Hepatocyte (in vitro differentiated cells): ENCODE data around the gene HOXA5. TPM values are rescaled to one million over a fixed set of nuclear protein-coding genes. Genes with fewer than 3 reads are reported as not detected.

ENCODE experiments used
- DNase-seq: peaks from one replicate; pipeline ENCODE4 v3.0.0-alpha.2; 2016; ENCODE audit warnings: low spot score
- H2AFZ ChIP-seq: fragments of 200-600 bp; sonication (generic); 2 replicates; pipeline ENCODE4 v1.6.0; 2016; ENCODE audit warnings: antibody characterized with exemption, mild to moderate bottlenecking
- H3K27ac ChIP-seq: fragments of 200-600 bp; sonication (generic); 2 replicates; pipeline ENCODE4 v1.5.1; 2016; ENCODE audit warnings: mild to moderate bottlenecking
- H3K27me3 ChIP-seq: fragments of 200-600 bp; sonication (generic); 2 replicates; pipeline ENCODE4 v1.6.1; 2016
- H3K36me3 ChIP-seq: fragments of 200-600 bp; sonication (generic); replicated peaks from 2 replicates; pipeline ENCODE4 v1.5.1; 2016; ENCODE audit warnings: low read depth; ENCODE audit not compliant: insufficient read depth
- H3K4me1 ChIP-seq: fragments of 200-600 bp; sonication (generic); 2 replicates; pipeline ENCODE4 v1.5.1; 2016; ENCODE audit warnings: mild to moderate bottlenecking, moderate library complexity; ENCODE audit not compliant: insufficient read depth
- H3K4me2 ChIP-seq: fragments of 200-600 bp; sonication (generic); 2 replicates; pipeline ENCODE4 v1.6.0; 2016
- H3K4me3 ChIP-seq: fragments of 200-600 bp; sonication (generic); 2 replicates; pipeline ENCODE4 v1.5.1; 2016; ENCODE audit warnings: mild to moderate bottlenecking
- H3K79me2 ChIP-seq: fragments of 200-600 bp; sonication (generic); 2 replicates; pipeline ENCODE4 v1.6.0; 2017; ENCODE audit warnings: mild to moderate bottlenecking
- H3K9me2 ChIP-seq: fragments of 200-600 bp; sonication (generic); replicated peaks from 2 replicates; pipeline ENCODE4 v1.6.0; 2017; ENCODE audit warnings: mild to moderate bottlenecking; ENCODE audit not compliant: insufficient read depth
- H3K9me3 ChIP-seq: fragments of 200-600 bp; sonication (generic); 2 replicates; pipeline ENCODE4 v1.5.1; 2016; ENCODE audit warnings: low read depth, mild to moderate bottlenecking
- H4K20me1 ChIP-seq: fragments of 200-600 bp; sonication (generic); 2 replicates; pipeline ENCODE4 v1.6.0; 2016; ENCODE audit warnings: mild to moderate bottlenecking; ENCODE audit not compliant: insufficient read depth, poor library complexity, severe bottlenecking
- CTCF ChIP-seq: fragments of 200-600 bp; sonication (generic); IDR thresholded peaks from 2 replicates; pipeline ENCODE4 v1.5.1; 2016; ENCODE audit warnings: antibody characterized with exemption, mild to moderate bottlenecking; ENCODE audit not compliant: poor library complexity
- EZH2 ChIP-seq: fragments of 200-600 bp; sonication (generic); IDR thresholded peaks from 2 replicates; pipeline ENCODE4 v1.6.1; 2016; ENCODE audit warnings: antibody characterized with exemption, mild to moderate bottlenecking, borderline replicate concordance
- EZH2phosphoT487 ChIP-seq: fragments of 200-600 bp; sonication (generic); IDR thresholded peaks from one replicate; pipeline ENCODE4 v1.6.1; 2018; ENCODE audit warnings: antibody characterized with exemption, mild to moderate bottlenecking, low read depth, moderate library complexity; ENCODE audit not compliant: unreplicated experiment, severe bottlenecking
- WGBS: methylation state at CpG from one replicate; pipeline ENCODE4 v1.1.6; 2016; ENCODE audit warnings: low lambda C conversion rate; ENCODE audit errors: missing lambda C conversion rate; 5-methylcytosine and 5-hydroxymethylcytosine counted together
- polyA plus RNA-seq: library from polyadenylated mRNA; unstranded; fragments of >200 nt; fragmentation: Nextera tagmentation; extraction: Ambion mirVana; gene quantifications from 2 replicates; pipeline ENCODE4 v1.2.1, GENCODE V29; 2016
- total RNA-seq: library from RNA; depleted of rRNA; stranded (reverse); fragments of >200 nt; gene quantifications from 2 replicates; pipeline ENCODE4 v1.2.3, GENCODE V29; 2014

HOXA5 gene
- total and polyA plus RNA-seq, 2 experiments from 2014 or later, result 0.70 to 0.92 TPM

- Histone ChIP-seq H3K4me2 (peak overlapping the region; percentile 80), H3K79me2 (no peaks in the 10 kb centered on the region), H3K9me2 (no peaks in the 10 kb centered on the region), H3K27me3 (peaks cover 97% of the 10 kb centered on the region), H4K20me1 (no peaks in the 10 kb centered on the region), H2AFZ (no peak overlapping the region), H3K4me3 (no peak overlapping the region), H3K36me3 (no peaks in the 10 kb centered on the region), H3K4me1 (peaks cover 23% of the 10 kb centered on the region), H3K27ac (no peak overlapping the region), H3K9me3 (no peaks in the 10 kb centered on the region)
- TF ChIP-seq CTCF (no peak), EZH2phosphoT487 (peak; percentile 14), EZH2 (peak; percentile 14)
- 30% methylated on average over 15 of the region's 15 CpGs for WGBS
- DNase-seq, result no peak
These were observed 3.2 kb downstream of the HOXA5 start for GRCh38 chr7:27140126-27140857.

GRCh38 chr7:27139334-27140125, 4.0 kb downstream of the HOXA5 start:
- H3K4me3 ChIP-seq, result no peak overlapping the region
- H3K36me3 ChIP-seq, result no peaks in the 10 kb centered on the region
- no peaks in the 10 kb centered on the region for H3K9me2 ChIP-seq
- no peaks in the 10 kb centered on the region for H4K20me1 ChIP-seq
- peak overlapping the region; percentile 80 for H3K4me2 ChIP-seq
- H3K27ac ChIP-seq, result peak overlapping the region; percentile 6
- no peaks in the 10 kb centered on the region for H3K79me2 ChIP-seq
- 8% methylated on average over 43 of the region's 53 CpGs for WGBS
- H2AFZ ChIP-seq, result peak overlapping the region; percentile 57
- TF ChIP-seq EZH2phosphoT487 (peak; percentile 10), EZH2 (peak; percentile 93), CTCF (no peak)
- peaks cover 23% of the 10 kb centered on the region for H3K4me1 ChIP-seq
- no peak for DNase-seq
- H3K9me3 ChIP-seq, result no peaks in the 10 kb centered on the region
- H3K27me3 ChIP-seq, result peaks cover 97% of the 10 kb centered on the region

GRCh38 chr7:27138985-27139333, 4.5 kb downstream of the HOXA5 start:
- no peak overlapping the region for H3K4me3 ChIP-seq
- TF ChIP-seq EZH2 (no peak), CTCF (no peak), EZH2phosphoT487 (no peak)
- H3K27me3 ChIP-seq, result peaks cover 97% of the 10 kb centered on the region
- no peak overlapping the region for H2AFZ ChIP-seq
- no peak overlapping the region for H3K27ac ChIP-seq
- DNase-seq, result no peak
- no peaks in the 10 kb centered on the region for H4K20me1 ChIP-seq
- peaks cover 23% of the 10 kb centered on the region for H3K4me1 ChIP-seq
- 21% methylated on average over 11 of the region's 11 CpGs for WGBS
- H3K79me2 ChIP-seq, result no peaks in the 10 kb centered on the region
- H3K4me2 ChIP-seq, result peak overlapping the region; percentile 80
- H3K9me2 ChIP-seq, result no peaks in the 10 kb centered on the region
- no peaks in the 10 kb centered on the region for H3K9me3 ChIP-seq
- no peaks in the 10 kb centered on the region for H3K36me3 ChIP-seq
